SK-N-SH (cell line): ENCODE measurements around the gene RBBP5. TPM values are rescaled to one million over a fixed set of nuclear protein-coding genes. Genes with fewer than 3 reads are reported as not detected.

Experiments
- CTCF ChIA-PET: fragments of 300-600, 350-600 bp; formaldehyde crosslinking; extraction: SDS; loops from one replicate; lab custom pipeline; 2021; lab: Yijun Ruan, JAX
- POLR2A ChIA-PET: fragments of 350-600 bp; sonication (Branson Sonifier 250); formaldehyde crosslinking; extraction: SDS; loops from one replicate; lab custom pipeline; 2020; ENCODE audit warnings: antibody characterized with exemption, inconsistent platforms; lab: Yijun Ruan, JAX
- DNase-seq: peaks from one replicate; pipeline ENCODE4 v3.0.0; 2012
- H2AFZ ChIP-seq: fragments of 200-600 bp; sonication (generic); 2 replicates; pipeline ENCODE4 v1.8.1; 2016; ENCODE audit warnings: antibody characterized with exemption, mild to moderate bottlenecking, low read depth
- H3F3A ChIP-seq: fragments of 200-600 bp; sonication (generic); replicated peaks from 2 replicates; pipeline ENCODE3; 2016; ENCODE audit warnings: antibody characterized with exemption, mild to moderate bottlenecking; ENCODE audit not compliant: insufficient read depth
- H3K27ac ChIP-seq, 2 experiments: fragments of 200-500 bp in 1 of 2; fragments of 200-600 bp in 1 of 2; sonication (Bioruptor generic) in 1 of 2; sonication (generic), shearing (Covaris generic) in 1 of 2; 2 replicates each; pipeline versions ENCODE4 v1.5.1 to v1.6.1; 2014 to 2016; ENCODE audit warnings: low read depth in 2 of 2, inconsistent platforms in 1 of 2, low read length in 1 of 2, mild to moderate bottlenecking in 1 of 2, mixed read lengths in 1 of 2
- H3K27me3 ChIP-seq: fragments of 200-600 bp; sonication (generic), shearing (Covaris generic); 2 replicates; pipeline ENCODE4 v1.6.1; 2016; ENCODE audit warnings: mixed run types; ENCODE audit not compliant: insufficient read depth
- H3K36me3 ChIP-seq, 2 experiments: fragments of 200-500 bp in 1 of 2; fragments of 200-600 bp in 1 of 2; sonication (Bioruptor generic) in 1 of 2; sonication (generic) in 1 of 2; replicated peaks in 1 of 2; 2 replicates each; pipeline versions ENCODE3 to v1.5.1; 2014 to 2016; ENCODE audit warnings: low read length in 1 of 2, mild to moderate bottlenecking in 1 of 2; ENCODE audit not compliant: insufficient read depth in 2 of 2, control insufficient read depth in 1 of 2
- H3K4me1 ChIP-seq, 2 experiments: fragments of 200-500 bp in 1 of 2; fragments of 200-600 bp in 1 of 2; sonication (Bioruptor generic) in 1 of 2; sonication (generic), shearing (Covaris generic) in 1 of 2; 2 replicates each; pipeline versions ENCODE4 v1.5.1 to v1.6.1; 2014 to 2016; ENCODE audit warnings: low read depth in 1 of 2, low read length in 1 of 2, mixed run types in 1 of 2; ENCODE audit not compliant: insufficient read depth in 2 of 2, control insufficient read depth in 1 of 2
- H3K4me2 ChIP-seq: fragments of 200-600 bp; sonication (generic), shearing (Covaris generic); 2 replicates; pipeline ENCODE4 v1.6.1; 2017; ENCODE audit warnings: mixed run types
- H3K4me3 ChIP-seq, 2 experiments: fragments of 200-500 bp in 1 of 2; fragments of 200-600 bp in 1 of 2; sonication (Bioruptor generic) in 1 of 2; sonication (generic), shearing (Covaris generic) in 1 of 2; 2 replicates each; pipeline versions ENCODE4 v1.5.1 to v1.8.1; 2014 to 2016; ENCODE audit warnings: low read depth in 2 of 2, inconsistent platforms in 1 of 2, low read length in 1 of 2, mild to moderate bottlenecking in 1 of 2, mixed read lengths in 1 of 2, moderate library complexity in 1 of 2
- H3K79me2 ChIP-seq: fragments of 200-600 bp; sonication (generic); 2 replicates; pipeline ENCODE4 v1.8.1; 2017; ENCODE audit warnings: mild to moderate bottlenecking; ENCODE audit not compliant: insufficient read depth
- H3K9ac ChIP-seq: fragments of 200-600 bp; sonication (generic); 2 replicates; pipeline ENCODE4 v1.6.1; 2017; ENCODE audit warnings: mixed run types
- H3K9me2 ChIP-seq: fragments of 200-600 bp; sonication (generic); 2 replicates; pipeline ENCODE4 v1.6.1; 2017; ENCODE audit warnings: mixed run types
- H3K9me3 ChIP-seq: fragments of 200-600 bp; sonication (generic); 2 replicates; pipeline ENCODE4 v1.6.1; 2017; ENCODE audit warnings: mixed run types, mild to moderate bottlenecking, moderate library complexity
- H4K20me1 ChIP-seq: fragments of 200-600 bp; sonication (generic); 2 replicates; pipeline ENCODE4 v1.6.1; 2017; ENCODE audit warnings: mild to moderate bottlenecking, mixed run types; ENCODE audit not compliant: insufficient read depth
- FOXM1 ChIP-seq: IDR thresholded peaks from 2 replicates; pipeline ENCODE4 v1.4.0; 2012; ENCODE audit warnings: low read depth, mild to moderate bottlenecking
- GABPA ChIP-seq: IDR thresholded peaks from 2 replicates; pipeline ENCODE4 v1.4.0; 2012; ENCODE audit warnings: low read depth, mild to moderate bottlenecking
- NRF1 ChIP-seq: IDR thresholded peaks from 2 replicates; pipeline ENCODE4 v1.6.1; 2012; ENCODE audit warnings: low read depth, mild to moderate bottlenecking, low read length
- RFX5 ChIP-seq: IDR thresholded peaks from 2 replicates; pipeline ENCODE4 v1.6.1; 2012; ENCODE audit warnings: mild to moderate bottlenecking, improper control_type of control experiment, low read length
- RXRA ChIP-seq: IDR thresholded peaks from 2 replicates; pipeline ENCODE4 v1.4.0; 2012; ENCODE audit warnings: low read depth, mild to moderate bottlenecking, borderline replicate concordance
- TEAD4 ChIP-seq: IDR thresholded peaks from 2 replicates; pipeline ENCODE4 v1.4.0; 2012; ENCODE audit warnings: mild to moderate bottlenecking, borderline replicate concordance; ENCODE audit not compliant: insufficient read depth
- WGBS: methylation state at CpG from one replicate; pipeline ENCODE4 v1.1.6; 2017; ENCODE audit warnings: low lambda C conversion rate; 5-methylcytosine and 5-hydroxymethylcytosine counted together
- polyA plus RNA-seq, 3 experiments: library from polyadenylated mRNA; depleted of rRNA; stranded (reverse); fragments of >200 nt; gene quantifications; 2 replicates each; pipeline ENCODE4 v1.2.3, GENCODE V29; 2012
- TF ChIP-seq, protein P1 (sequence below): IDR thresholded peaks from 2 replicates; pipeline ENCODE4 v1.4.0; 2012; ENCODE audit warnings: low read depth, borderline replicate concordance
- TF ChIP-seq, protein P2 (sequence below): IDR thresholded peaks from 2 replicates; pipeline ENCODE4 v1.4.0; 2012; ENCODE audit warnings: low read depth, borderline replicate concordance
- TF ChIP-seq, protein P3 (sequence below): fragments of 150-350 bp; IDR thresholded peaks from 2 replicates; pipeline ENCODE4 v1.6.1; 2016; ENCODE audit warnings: mild to moderate bottlenecking, low read depth, low read length
- TF ChIP-seq, protein P4 (sequence below): IDR thresholded peaks from 2 replicates; pipeline ENCODE4 v1.6.1; 2012; ENCODE audit warnings: mild to moderate bottlenecking, low read depth, low read length, moderate library complexity

Gene RBBP5
- polyA plus RNA-seq, 1 of the 3 experiments (the other 2 are of a cell fraction) = 5.7 TPM

DNA sequence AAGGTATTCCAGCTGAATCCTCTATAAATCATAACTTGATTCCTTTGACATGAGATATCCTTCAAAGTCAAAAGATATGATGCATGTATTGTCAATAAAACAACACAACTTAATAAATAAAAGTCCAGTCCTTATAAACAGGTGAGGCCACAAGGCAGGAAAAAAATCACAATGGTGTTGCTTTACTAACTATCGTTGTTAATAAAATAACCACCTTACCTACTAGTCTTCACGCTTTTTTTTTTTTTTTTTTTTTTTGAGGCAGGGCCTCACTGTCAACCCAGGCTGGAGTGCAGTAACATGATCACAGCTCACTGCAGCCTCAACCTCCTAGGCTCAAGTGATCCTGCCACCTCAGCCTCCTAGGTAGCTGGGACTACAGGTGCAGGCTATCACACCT lies 37.4 kb downstream of the RBBP5 start, which contains the start of gene TMEM81:
Gene TMEM81 (minus strand): TSS at position 101 of the 400 bp plus-strand sequence. CDS start 140 bp downstream, outside the sequence.
- H2AFZ ChIP-seq = no peak within 1 kb of the TSS
- WGBS = 100% methylated on average over 2 of the region's 2 CpGs
- H3K4me3 ChIP-seq = no peak within 1 kb of the TSS
- CTCF ChIA-PET = interaction anchor here (1.5 to 9.9 kb wide), 3 partner anchors 23 to 172 kb away, joined by 7 to 74 read pairs (median 32); no protein-coding TSS in a partner anchor
- H3K9ac ChIP-seq = no peak within 1 kb of the TSS
- no peaks in the 10 kb centered on the region for H3K79me2 ChIP-seq
- H3K36me3 ChIP-seq = peaks cover 37 to 40% of the 10 kb centered on the region in 2 experiments
- no peak for DNase-seq
- H3K4me2 ChIP-seq = no peak within 1 kb of the TSS
- no peaks in the 10 kb centered on the region for H3K27me3 ChIP-seq
- POLR2A ChIA-PET = no interaction called here
- no peaks in the 10 kb centered on the region for H3K9me2 ChIP-seq
- peaks cover 3% of the 10 kb centered on the region for H3F3A ChIP-seq
- H3K9me3 ChIP-seq = no peaks in the 10 kb centered on the region
- H3K27ac ChIP-seq = no peak within 1 kb of the TSS
- TF ChIP-seq, protein P1, sequence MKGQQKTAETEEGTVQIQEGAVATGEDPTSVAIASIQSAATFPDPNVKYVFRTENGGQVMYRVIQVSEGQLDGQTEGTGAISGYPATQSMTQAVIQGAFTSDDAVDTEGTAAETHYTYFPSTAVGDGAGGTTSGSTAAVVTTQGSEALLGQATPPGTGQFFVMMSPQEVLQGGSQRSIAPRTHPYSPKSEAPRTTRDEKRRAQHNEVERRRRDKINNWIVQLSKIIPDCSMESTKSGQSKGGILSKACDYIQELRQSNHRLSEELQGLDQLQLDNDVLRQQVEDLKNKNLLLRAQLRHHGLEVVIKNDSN = no peak
- no peak for TF ChIP-seq FOXM1
- TF ChIP-seq TEAD4 = no peak
- TF ChIP-seq NRF1 = no peak
- TF ChIP-seq, protein P2, sequence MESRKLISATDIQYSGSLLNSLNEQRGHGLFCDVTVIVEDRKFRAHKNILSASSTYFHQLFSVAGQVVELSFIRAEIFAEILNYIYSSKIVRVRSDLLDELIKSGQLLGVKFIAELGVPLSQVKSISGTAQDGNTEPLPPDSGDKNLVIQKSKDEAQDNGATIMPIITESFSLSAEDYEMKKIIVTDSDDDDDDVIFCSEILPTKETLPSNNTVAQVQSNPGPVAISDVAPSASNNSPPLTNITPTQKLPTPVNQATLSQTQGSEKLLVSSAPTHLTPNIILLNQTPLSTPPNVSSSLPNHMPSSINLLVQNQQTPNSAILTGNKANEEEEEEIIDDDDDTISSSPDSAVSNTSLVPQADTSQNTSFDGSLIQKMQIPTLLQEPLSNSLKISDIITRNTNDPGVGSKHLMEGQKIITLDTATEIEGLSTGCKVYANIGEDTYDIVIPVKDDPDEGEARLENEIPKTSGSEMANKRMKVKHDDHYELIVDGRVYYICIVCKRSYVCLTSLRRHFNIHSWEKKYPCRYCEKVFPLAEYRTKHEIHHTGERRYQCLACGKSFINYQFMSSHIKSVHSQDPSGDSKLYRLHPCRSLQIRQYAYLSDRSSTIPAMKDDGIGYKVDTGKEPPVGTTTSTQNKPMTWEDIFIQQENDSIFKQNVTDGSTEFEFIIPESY = no peak
- TF ChIP-seq, protein P3, sequence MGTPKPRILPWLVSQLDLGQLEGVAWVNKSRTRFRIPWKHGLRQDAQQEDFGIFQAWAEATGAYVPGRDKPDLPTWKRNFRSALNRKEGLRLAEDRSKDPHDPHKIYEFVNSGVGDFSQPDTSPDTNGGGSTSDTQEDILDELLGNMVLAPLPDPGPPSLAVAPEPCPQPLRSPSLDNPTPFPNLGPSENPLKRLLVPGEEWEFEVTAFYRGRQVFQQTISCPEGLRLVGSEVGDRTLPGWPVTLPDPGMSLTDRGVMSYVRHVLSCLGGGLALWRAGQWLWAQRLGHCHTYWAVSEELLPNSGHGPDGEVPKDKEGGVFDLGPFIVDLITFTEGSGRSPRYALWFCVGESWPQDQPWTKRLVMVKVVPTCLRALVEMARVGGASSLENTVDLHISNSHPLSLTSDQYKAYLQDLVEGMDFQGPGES = no peak
- no peaks in the 10 kb centered on the region for H4K20me1 ChIP-seq
- H3K4me1 ChIP-seq = no peaks in the 10 kb centered on the region

DNA sequence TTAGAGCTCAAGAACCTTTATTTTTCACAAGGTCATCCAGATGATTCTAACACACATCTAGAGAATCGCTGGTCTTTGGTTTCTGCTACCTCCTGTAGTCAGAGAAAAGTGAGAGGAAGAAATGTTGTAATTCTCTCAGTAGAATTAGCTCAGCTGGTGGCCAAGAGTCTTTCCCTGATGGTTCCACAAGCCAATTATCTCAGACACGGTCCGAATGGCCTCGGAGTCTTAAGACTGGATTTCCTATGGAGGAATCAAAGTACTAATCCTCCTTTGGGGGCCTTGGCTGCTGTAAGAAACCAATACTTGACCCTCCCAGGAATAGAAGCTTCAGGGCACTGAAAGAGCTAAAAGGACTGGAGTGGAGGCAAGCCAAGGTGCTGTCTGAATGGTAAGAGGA lies 39.3 kb downstream of the RBBP5 start:
- no peak overlapping the region for H3K4me2 ChIP-seq
- H3K27ac ChIP-seq = no peak overlapping the region
- no peaks in the 10 kb centered on the region for H3K9me3 ChIP-seq
- no peaks in the 10 kb centered on the region for H3K4me1 ChIP-seq
- no peak overlapping the region for H3K9ac ChIP-seq
- no peaks in the 10 kb centered on the region for H4K20me1 ChIP-seq
- no peak for DNase-seq
- no peaks in the 10 kb centered on the region for H3K79me2 ChIP-seq
- no peaks in the 10 kb centered on the region for H3K9me2 ChIP-seq
- no peaks in the 10 kb centered on the region for H3K27me3 ChIP-seq
- no peak overlapping the region for H3K4me3 ChIP-seq
- WGBS = 92% methylated on average over 4 of the region's 4 CpGs
- no peak for TF ChIP-seq GABPA
- no peak for TF ChIP-seq RXRA
- TF ChIP-seq RFX5 = no peak
- TF ChIP-seq TEAD4 = no peak
- TF ChIP-seq, protein P4, sequence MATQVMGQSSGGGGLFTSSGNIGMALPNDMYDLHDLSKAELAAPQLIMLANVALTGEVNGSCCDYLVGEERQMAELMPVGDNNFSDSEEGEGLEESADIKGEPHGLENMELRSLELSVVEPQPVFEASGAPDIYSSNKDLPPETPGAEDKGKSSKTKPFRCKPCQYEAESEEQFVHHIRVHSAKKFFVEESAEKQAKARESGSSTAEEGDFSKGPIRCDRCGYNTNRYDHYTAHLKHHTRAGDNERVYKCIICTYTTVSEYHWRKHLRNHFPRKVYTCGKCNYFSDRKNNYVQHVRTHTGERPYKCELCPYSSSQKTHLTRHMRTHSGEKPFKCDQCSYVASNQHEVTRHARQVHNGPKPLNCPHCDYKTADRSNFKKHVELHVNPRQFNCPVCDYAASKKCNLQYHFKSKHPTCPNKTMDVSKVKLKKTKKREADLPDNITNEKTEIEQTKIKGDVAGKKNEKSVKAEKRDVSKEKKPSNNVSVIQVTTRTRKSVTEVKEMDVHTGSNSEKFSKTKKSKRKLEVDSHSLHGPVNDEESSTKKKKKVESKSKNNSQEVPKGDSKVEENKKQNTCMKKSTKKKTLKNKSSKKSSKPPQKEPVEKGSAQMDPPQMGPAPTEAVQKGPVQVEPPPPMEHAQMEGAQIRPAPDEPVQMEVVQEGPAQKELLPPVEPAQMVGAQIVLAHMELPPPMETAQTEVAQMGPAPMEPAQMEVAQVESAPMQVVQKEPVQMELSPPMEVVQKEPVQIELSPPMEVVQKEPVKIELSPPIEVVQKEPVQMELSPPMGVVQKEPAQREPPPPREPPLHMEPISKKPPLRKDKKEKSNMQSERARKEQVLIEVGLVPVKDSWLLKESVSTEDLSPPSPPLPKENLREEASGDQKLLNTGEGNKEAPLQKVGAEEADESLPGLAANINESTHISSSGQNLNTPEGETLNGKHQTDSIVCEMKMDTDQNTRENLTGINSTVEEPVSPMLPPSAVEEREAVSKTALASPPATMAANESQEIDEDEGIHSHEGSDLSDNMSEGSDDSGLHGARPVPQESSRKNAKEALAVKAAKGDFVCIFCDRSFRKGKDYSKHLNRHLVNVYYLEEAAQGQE = no peak
- H2AFZ ChIP-seq = no peak overlapping the region
- ChIA-PET CTCF (interaction anchor here (1.1 to 9.9 kb wide), 4 partner anchors 21 to 275 kb away, joined by 3 to 74 read pairs (median 18); no protein-coding TSS in a partner anchor), POLR2A (no interaction called here)
- peaks cover 21 to 33% of the 10 kb centered on the region in 2 experiments for H3K36me3 ChIP-seq
- peaks cover 3% of the 10 kb centered on the region for H3F3A ChIP-seq
